Natural killer cell (primary cell): Measurements from ENCODE around the gene LBP. TPM values are rescaled to one million over a fixed set of nuclear protein-coding genes. Genes with fewer than 3 reads are reported as not detected.
"Not testable (repeated sequence)": the region's sequence is repeated elsewhere in the genome, so short reads cannot be mapped to it uniquely, and the experiment has no call there.

Experiments
- ATAC-seq, 3 donors: fragments of 150-1000 bp in 2 of 3; fragments of 200-7000 bp in 1 of 3; cut with Tn5 transposase; 1 replicate in 1 of 3; 2 replicates in 2 of 3; pipeline ENCODE4 v1.10.0; 2021; ENCODE audit warnings: mild to moderate bottlenecking in 2 of 3, moderate library complexity in 2 of 3
- DNase-seq, 2 donors: peaks; one replicate each; pipeline versions ENCODE4 v3.0.0 to v3.0.0-alpha.2; 2013 to 2021; ENCODE audit warnings: mixed read lengths in 1 of 2
- H3K27ac ChIP-seq: one replicate; pipeline ENCODE4 v1.5.1; 2013; ENCODE audit warnings: mild to moderate bottlenecking, low read length
- H3K27me3 ChIP-seq: one replicate; pipeline ENCODE4 v1.6.1; 2013; ENCODE audit warnings: low read length; ENCODE audit not compliant: control insufficient read depth, insufficient read depth
- H3K36me3 ChIP-seq: one replicate; pipeline ENCODE4 v1.6.1; 2013; ENCODE audit warnings: low read length; ENCODE audit not compliant: control insufficient read depth, insufficient read depth
- H3K4me1 ChIP-seq: one replicate; pipeline ENCODE4 v1.6.1; 2013; ENCODE audit warnings: low read length; ENCODE audit not compliant: control insufficient read depth, insufficient read depth
- H3K4me3 ChIP-seq: one replicate; pipeline ENCODE4 v1.5.1; 2013; ENCODE audit warnings: low read length
- H3K9me3 ChIP-seq: one replicate; pipeline ENCODE4 v1.6.1; 2013; ENCODE audit warnings: low read length; ENCODE audit not compliant: control insufficient read depth, insufficient read depth
- H3K27ac Mint-ChIP-seq, 2 donors: one replicate each; pipeline ENCODE4 v1.8.0; 2022; ENCODE audit warnings: mild to moderate bottlenecking in 2 of 2, mixed read lengths in 2 of 2, moderate library complexity in 1 of 2
- H3K27me3 Mint-ChIP-seq, 2 donors: one replicate each; pipeline ENCODE4 v1.8.0; 2022; ENCODE audit warnings: low read depth in 2 of 2, mixed read lengths in 2 of 2
- H3K36me3 Mint-ChIP-seq: one replicate; pipeline ENCODE4 v1.8.0; 2022; ENCODE audit warnings: mixed read lengths
- H3K4me1 Mint-ChIP-seq, 2 donors: one replicate each; pipeline ENCODE4 v1.8.0; 2022; ENCODE audit warnings: mixed read lengths in 2 of 2
- H3K4me3 Mint-ChIP-seq: one replicate; pipeline ENCODE4 v1.8.0; 2022; ENCODE audit warnings: mild to moderate bottlenecking, moderate library complexity, mixed read lengths
- H3K9me3 Mint-ChIP-seq, 2 donors: one replicate each; pipeline ENCODE4 v1.8.0; 2022; ENCODE audit warnings: mixed read lengths in 2 of 2
- CTCF ChIP-seq: fragments of 200-600 bp; IDR thresholded peaks from one replicate; pipeline ENCODE4 v1.8.0; 2022; ENCODE audit warnings: antibody characterized with exemption
- WGBS: methylation state at CpG from one replicate; pipeline ENCODE4 v1.1.7; 2013; ENCODE audit warnings: missing lambda C conversion rate; ENCODE audit not compliant: insufficient coverage; 5-methylcytosine and 5-hydroxymethylcytosine counted together
- intact Hi-C: fragments of 100-400 bp; cut with micrococcal nuclease; formaldehyde crosslinking; loops from one replicate; pipeline ENCODE4 v1.14.2; 2022
- total RNA-seq, 4 donors: library from RNA; stranded (reverse); fragments of 120-200 nt in 1 of 4; gene quantifications; one replicate each; pipeline versions ENCODE4 v1.2.3 to v1.2.4, GENCODE V29; 2013 to 2022

Gene LBP
- total RNA-seq, 3 donors from 2014 or later (not counting 1 experiment from before 2014, with no cell fraction given) = not detected

- Histone ChIP-seq H3K27me3 (peaks cover 2% of the 10 kb centered on the region), H3K4me3 (no peak overlapping the region), H3K36me3 (no peaks in the 10 kb centered on the region), H3K4me1 (no peaks in the 10 kb centered on the region), H3K9me3 (no peaks in the 10 kb centered on the region), H3K27ac (no peak overlapping the region)
- Mint-ChIP-seq H3K4me1 (no peaks in the 10 kb centered on the region), H3K27ac (no peak overlapping the region), H3K36me3 (no peaks in the 10 kb centered on the region), H3K4me3 (no peak overlapping the region), H3K27me3 (peaks cover 10 to 11% of the 10 kb centered on the region in 2 donors), H3K9me3 (no peaks in the 10 kb centered on the region)
- no peak for TF ChIP-seq CTCF
- ATAC-seq (no peak), DNase-seq (no peak)
- WGBS = 94% methylated on average over 2 of the region's 3 CpGs
- intact Hi-C loops = no loop called here
These were observed 46.1 kb downstream of the LBP start for GRCh38 chr20:38392356-38392755.

GRCh38 chr20:38393259-38393658 lies 47.0 kb downstream of the LBP start:
- Mint-ChIP-seq H3K27ac (no peak overlapping the region), H3K9me3 (no peaks in the 10 kb centered on the region), H3K4me3 (no peak overlapping the region), H3K4me1 (no peaks in the 10 kb centered on the region), H3K27me3 (peaks cover 10 to 11% of the 10 kb centered on the region in 2 donors), H3K36me3 (no peaks in the 10 kb centered on the region)
- H3K27me3 ChIP-seq = peaks cover 2% of the 10 kb centered on the region
- ATAC-seq (no peak), DNase-seq (no peak)
- H3K9me3 ChIP-seq = no peaks in the 10 kb centered on the region
- H3K36me3 ChIP-seq = no peaks in the 10 kb centered on the region
- H3K4me3 ChIP-seq = no peak overlapping the region
- no peak overlapping the region for H3K27ac ChIP-seq
- H3K4me1 ChIP-seq = no peaks in the 10 kb centered on the region
- intact Hi-C loops = no loop called here
- WGBS = 94% methylated on average over 5 of the region's 5 CpGs
- no peak for TF ChIP-seq CTCF

- no peak for ATAC-seq
- Histone ChIP-seq H3K27me3 (peaks cover 2% of the 10 kb centered on the region), H3K4me3 (no peak overlapping the region), H3K36me3 (no peaks in the 10 kb centered on the region), H3K27ac (no peak overlapping the region), H3K4me1 (no peaks in the 10 kb centered on the region), H3K9me3 (no peaks in the 10 kb centered on the region)
- DNase-seq = no peak
- intact Hi-C loops = no loop called here
- no peaks in the 10 kb centered on the region for H3K4me1 Mint-ChIP-seq
- 63% methylated on average over 2 of the region's 2 CpGs for WGBS
- H3K27ac Mint-ChIP-seq = no peak overlapping the region
- H3K36me3 Mint-ChIP-seq = no peaks in the 10 kb centered on the region
- no peaks in the 10 kb centered on the region for H3K9me3 Mint-ChIP-seq
- TF ChIP-seq CTCF = no peak
- H3K4me3 Mint-ChIP-seq = no peak overlapping the region
- H3K27me3 Mint-ChIP-seq = peaks cover 6 to 8% of the 10 kb centered on the region in 2 donors
These were observed 48.9 kb downstream of the LBP start for GRCh38 chr20:38395165-38395564.

GRCh38 chr20:38395751-38396395 lies 49.6 kb downstream of the LBP start:
- H3K4me3 Mint-ChIP-seq, ATAC-seq, H3K27me3 ChIP-seq, H3K36me3 ChIP-seq, DNase-seq, H3K9me3 ChIP-seq, H3K4me1 Mint-ChIP-seq, H3K27ac ChIP-seq, H3K4me3 ChIP-seq, H3K27ac Mint-ChIP-seq, H3K9me3 Mint-ChIP-seq, intact Hi-C loops, H3K27me3 Mint-ChIP-seq, H3K36me3 Mint-ChIP-seq, H3K4me1 ChIP-seq: not testable (repeated sequence)
- WGBS = 57% methylated on average over 1 of the region's 2 CpGs
